Uterus (tissue), 2 donors: ENCODE measurements around the gene TDRKH.

Source experiments
- CTCF ChIP-seq, 4 experiments: fragments of 200-600 bp in 2 of 4; fragments of 450-650 bp in 2 of 4; sonication (generic) in 2 of 4; IDR thresholded peaks; one replicate each; pipeline ENCODE4 v1.5.1; 2016 to 2019; ENCODE audit warnings: antibody characterized with exemption in 4 of 4, mild to moderate bottlenecking in 2 of 4, moderate library complexity in 1 of 4
- POLR2A ChIP-seq, 2 donors: fragments of 450-650 bp; IDR thresholded peaks; one replicate each; pipeline ENCODE4 v1.6.1; 2016; ENCODE audit warnings: antibody characterized with exemption in 2 of 2, mild to moderate bottlenecking in 1 of 2, moderate library complexity in 1 of 2

DNA sequence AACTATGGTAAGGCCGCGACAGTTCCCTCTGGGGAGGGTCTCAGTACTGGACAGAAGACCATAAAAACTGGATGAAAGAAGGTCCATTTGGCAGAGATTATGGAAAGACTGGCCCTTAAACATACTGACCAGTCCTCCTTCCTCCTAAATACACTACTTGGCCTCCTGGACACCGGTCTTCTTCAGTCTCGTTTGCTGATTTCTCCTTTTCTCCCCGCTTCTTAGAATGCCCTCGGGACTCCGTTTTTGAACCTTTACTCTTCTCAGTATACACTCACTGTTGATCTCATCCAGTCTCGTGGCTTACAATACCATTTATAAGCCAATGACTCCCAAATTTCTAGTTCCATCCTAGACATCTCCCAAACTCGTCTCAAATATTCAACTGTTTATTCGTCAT lies 26.3 kb downstream of the TDRKH start:
- TF ChIP-seq CTCF (IDR thresholded peaks at IDR 0.05) (no peak), POLR2A (IDR thresholded peaks at IDR 0.05) (no peak)
